Anterior cingulate cortex (tissue), 58 donors: Measurements from ENCODE around the gene CDH4.
A peak's percentile ranks its signal among the peaks of the same experiment; 100 is the strongest.

ENCODE experiments used
- DNase-seq, 58 donors: peaks; one replicate each; lab custom pipeline; 2025; lab: John Stamatoyannopoulos, UW

The CDH4 gene

GRCh38 chr20:61823242-61823641 lies 571.2 kb downstream of the CDH4 start:
- DNase-seq = no peak

GRCh38 chr20:61828891-61829290 lies 576.8 kb downstream of the CDH4 start:
- no peak for DNase-seq

GRCh38 chr20:61829526-61829925 lies 577.5 kb downstream of the CDH4 start:
- no peak for DNase-seq

DNA sequence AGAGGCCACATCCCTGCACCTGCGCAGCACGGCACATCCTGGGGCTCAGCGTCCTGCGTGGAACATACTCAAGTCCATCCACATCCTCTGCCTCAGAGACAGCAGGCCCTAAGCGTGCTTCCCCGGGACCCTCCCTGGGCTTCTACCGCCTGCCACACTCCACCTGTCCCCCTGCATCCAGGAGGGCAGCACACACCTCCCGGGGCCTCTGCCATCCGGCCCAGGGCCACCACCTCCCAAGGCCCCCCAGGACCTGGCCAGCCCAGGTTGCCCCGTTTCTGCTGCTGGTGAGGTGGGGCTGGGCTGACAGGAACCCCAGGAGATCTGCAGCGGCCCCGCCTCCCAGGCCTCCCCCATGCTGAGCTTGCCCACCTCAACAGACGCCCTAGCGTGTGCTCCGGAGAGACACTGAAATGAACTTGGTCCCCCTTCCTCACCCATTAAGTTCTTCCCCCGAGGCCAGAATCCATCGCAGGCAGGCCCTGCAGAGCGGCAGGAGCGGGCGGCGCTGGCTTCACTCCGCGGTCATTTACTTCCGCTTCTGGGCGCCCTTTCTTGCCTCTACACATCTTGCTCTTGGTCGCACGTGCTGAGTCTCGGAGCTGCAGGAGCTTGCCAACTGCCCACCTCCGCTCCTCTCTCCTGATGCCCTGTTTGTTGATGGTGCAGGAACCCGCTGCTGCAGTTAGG lies 578.3 kb downstream of the CDH4 start:
- no peak for DNase-seq

- DNase-seq = no peak
Observed at GRCh38 chr20:61830991-61831390, 578.9 kb downstream of the CDH4 start.

- no peak for DNase-seq
Observed at GRCh38 chr20:61832181-61832580, 580.1 kb downstream of the CDH4 start.

DNA sequence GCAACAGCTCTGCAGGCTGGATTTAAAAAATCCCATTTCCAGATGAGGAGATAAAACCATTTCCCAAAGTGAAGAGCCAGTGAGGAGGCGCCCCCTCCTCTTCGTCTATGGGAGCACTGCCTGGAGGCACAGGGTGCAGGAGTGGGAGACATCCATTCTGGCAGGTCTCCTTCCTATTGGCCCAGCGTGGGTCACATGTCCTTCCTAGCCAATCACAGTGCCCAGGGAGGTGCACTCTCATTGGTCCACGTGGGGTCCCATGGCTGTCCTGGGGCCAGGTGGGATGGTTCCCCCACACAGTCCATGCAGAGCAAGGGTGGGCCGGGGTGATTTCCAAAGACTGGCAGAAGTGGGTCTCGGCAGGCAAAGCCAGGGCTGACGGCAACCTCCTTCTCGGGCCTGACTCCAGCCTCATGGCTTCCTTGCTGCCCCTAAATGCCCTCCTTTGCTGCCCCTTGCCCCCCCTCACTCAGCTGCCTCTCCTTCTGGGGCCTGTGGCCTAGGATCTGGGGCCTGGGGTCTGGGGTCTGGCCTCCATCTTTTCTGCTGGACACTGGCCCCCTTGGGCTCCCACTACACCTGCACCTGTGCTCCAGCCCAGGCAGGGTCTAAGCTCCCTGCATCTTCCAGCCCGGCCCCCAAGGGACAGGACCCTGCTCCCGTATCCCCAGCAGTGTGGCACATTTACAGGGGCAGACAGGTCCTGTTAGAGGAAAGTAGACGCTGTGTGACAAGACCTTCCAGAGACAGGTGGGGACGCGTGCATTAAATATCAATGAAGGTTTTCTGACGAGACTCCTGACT lies 581.9 kb downstream of the CDH4 start:
- no peak for DNase-seq

- DNase-seq = no peak
Observed at GRCh38 chr20:61835301-61835700, 583.2 kb downstream of the CDH4 start.

DNA sequence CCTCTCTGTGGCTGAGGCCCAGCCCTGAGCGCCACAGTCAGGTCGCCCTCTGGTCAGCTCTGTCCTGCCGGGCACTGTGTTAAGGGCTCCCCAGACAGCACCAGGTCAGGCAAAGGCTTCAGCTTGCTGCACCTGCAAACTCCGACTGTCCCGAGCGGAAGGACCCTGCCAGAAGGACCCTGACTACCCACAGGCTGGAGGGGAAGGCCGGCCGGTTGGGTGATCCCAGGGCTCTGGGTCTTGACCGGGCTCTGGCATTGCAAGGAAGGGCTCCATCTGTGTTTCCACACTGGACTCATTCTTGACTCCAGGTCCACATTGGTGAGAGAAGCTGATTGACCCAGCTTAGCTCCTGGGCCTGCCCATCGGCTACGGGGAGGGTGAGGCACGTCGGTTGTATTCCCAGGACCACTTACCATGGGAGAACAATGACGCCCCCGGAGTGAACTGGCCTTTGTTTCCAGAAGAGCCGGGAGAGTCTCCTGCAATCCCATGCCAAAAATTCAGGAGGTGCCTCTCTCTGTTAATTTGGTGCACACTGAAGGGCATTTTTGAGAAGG lies 583.8 kb downstream of the CDH4 start:
- no peak for DNase-seq

DNA sequence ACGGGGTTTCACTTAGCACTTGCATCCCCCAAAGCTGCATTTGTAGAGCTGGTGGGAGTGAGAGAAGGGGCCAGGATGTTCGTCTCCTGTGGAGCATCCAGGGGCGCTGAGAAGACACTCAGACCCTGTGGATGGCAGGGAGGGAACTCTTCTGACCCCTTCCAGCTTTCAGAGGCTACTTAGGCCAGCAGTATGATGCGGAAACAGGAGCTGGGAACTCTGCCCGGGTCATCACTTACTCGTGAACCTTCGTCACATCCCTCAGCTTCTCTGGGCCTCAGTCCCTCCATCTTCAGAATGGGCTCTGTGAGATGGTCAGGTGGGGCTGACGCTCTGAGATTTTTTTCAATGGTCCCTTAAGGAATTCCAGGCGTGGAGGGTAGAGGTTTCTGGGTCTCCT lies 585.1 kb downstream of the CDH4 start:
- no peak for DNase-seq

GRCh38 chr20:61839223-61839911 lies 587.3 kb downstream of the CDH4 start:
- no peak for DNase-seq

DNA sequence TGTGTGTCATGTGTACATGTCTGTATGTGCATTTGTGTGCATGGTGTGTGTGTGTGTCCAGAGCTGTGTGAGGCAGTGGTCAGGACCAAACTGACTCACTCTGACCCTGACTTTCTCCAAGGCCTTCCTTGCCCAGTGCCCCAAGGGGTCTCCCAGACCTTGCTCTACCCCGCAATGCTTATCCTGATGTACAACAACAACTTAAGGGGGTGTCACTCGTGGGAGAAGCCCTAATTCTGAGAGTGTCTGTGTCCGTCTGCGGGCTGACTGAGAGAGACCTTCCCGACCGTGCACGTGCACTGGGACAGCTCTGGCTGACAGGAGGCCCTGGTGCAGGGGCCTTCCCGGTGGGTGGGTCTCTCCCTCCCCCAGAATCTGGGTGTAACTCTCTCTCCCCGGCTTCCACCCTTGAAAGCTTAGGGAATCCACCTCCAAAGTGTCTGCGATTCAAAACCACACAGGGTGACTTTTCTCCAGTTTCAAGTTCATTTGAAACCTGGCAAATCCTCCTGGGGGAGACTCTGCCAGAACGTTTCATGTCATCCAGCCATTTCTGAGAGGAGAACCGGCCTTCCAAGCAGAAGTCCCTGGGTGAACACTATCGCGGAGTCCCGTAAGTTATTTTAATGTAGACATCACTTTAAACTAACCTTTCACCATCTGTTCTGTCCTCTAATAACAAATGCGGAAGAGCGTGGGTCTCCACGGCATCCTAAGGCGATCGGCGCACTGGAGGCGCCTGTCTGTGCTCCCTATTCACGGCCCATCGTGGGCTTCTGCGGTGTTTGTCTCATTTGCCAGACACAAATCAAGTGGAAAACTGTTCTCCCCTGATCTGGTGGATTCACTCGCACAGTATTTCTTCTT lies 588.1 kb downstream of the CDH4 start:
- peak in 1 of 58 donors; percentile 2 for DNase-seq

DNA sequence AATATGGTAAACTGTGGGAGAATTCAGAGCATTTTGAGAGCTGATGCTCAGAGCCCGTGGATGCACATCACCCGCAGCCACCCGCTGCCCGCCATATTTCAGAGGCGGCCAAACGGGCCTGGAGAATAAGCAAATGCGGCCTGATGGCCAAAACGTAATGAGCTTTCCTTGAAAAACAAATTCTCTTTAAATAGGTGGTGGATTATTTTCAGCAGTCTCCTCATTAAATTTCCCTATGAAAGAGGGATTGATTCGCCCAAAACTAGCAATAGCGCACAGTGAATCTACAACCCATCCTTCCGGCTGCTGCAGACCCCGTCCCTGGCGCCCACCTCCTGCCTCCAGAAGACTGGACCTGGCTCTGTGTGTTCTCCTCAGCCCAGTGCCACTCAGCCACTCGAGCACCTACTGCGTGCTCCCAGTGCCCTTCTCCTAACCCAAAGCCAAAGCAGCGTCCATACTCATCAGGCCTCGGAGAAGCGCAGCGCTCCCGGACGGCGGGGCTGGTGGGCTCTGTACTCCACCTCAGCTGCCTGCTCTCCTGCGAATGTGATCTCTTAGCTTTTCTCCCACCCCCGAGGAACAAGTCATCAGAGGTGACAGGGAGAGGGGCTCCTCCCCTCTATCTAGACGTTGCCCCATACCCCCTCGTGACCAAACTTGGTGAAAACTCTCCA lies 588.9 kb downstream of the CDH4 start:
- DNase-seq = peak in 1 of 58 donors; percentile 3

DNA sequence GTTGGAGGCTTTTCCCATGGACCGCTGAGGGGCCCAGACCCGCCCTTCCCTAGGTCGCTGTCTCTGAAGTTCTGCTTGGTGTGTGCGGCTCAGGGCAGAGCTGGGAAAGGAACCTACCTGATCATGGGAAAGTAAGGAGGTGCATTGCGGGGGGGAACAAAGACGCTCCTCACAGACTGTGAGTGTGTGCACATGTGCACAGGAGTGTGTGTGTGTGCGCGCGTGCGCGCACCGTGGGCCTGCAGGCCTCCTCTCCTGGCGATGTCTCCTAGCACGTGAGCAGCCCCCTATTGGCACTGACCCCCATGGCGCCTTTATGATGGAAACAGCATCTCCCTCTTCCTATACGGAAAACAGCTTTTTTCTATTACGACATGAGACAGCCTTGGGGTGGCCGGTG lies 589.5 kb downstream of the CDH4 start:
- no peak for DNase-seq

- DNase-seq = peak in 1 of 58 donors; percentile 36
Observed at GRCh38 chr20:61841966-61842365, 589.9 kb downstream of the CDH4 start.

DNA sequence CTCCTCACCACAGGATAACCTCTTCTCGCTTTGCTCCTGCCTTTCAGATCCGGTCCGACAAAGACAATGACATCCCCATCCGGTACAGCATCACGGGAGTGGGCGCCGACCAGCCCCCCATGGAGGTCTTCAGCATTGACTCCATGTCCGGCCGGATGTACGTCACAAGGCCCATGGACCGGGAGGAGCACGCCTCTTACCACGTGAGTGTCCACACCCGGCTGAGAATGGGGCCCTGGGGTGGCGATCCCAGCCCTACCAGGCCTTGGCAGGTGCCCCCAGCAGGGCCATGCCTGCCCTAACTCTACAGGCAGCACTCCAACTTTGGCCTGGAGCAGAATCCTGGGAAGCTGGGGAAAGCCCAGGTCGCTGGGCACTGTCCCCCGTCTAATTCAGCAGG lies 592.6 kb downstream of the CDH4 start:
- DNase-seq = no peak

GRCh38 chr20:61845233-61845671 lies 593.2 kb downstream of the CDH4 start:
- DNase-seq = no peak

- DNase-seq = no peak
Observed at GRCh38 chr20:61846074-61846473, 594.0 kb downstream of the CDH4 start.

DNA sequence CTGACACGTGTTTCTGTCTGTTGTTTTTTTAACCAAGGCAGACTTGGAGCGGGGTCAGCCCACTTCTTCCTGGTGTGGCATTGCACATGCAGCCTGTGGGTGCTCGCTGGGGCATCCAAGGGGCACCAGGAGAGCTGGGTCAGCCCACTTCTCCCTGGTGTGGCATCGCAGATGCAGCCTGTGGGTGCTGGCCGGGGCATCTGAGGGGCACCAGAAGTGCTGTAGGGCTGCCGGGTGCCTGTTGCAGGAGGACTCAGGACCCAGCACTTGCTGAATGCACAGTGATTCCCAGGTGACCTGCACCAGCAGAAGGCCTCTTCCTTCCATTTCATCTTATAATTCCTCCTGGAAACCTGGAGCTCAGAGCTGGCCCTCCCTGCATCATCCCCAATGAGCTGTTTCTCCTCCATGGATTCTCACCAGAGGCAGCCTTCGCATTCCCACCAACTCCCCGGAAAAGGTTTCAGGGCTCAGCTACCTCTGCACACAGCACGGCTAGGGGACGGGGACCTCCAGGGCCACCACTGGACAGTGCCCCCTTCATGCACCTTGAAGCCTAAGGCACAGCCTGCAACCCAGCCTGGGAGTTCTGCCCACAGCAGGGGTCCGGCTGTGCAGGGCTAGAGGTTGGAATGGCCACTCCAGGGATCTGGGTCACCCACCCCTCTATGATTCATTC lies 594.8 kb downstream of the CDH4 start:
- DNase-seq = no peak
